22Rv1 (cell line): Measurements from ENCODE around the gene RSPH1.

Experiments used
- CTCF ChIP-seq: fragments of 450-650 bp; IDR thresholded peaks from 2 replicates; pipeline ENCODE4 v1.5.1; 2017; ENCODE audit warnings: mild to moderate bottlenecking
- ZFX ChIP-seq: fragments of 450-650 bp; IDR thresholded peaks from 2 replicates; pipeline ENCODE4 v1.6.1; 2017; ENCODE audit warnings: antibody characterized with exemption, borderline replicate concordance

DNA sequence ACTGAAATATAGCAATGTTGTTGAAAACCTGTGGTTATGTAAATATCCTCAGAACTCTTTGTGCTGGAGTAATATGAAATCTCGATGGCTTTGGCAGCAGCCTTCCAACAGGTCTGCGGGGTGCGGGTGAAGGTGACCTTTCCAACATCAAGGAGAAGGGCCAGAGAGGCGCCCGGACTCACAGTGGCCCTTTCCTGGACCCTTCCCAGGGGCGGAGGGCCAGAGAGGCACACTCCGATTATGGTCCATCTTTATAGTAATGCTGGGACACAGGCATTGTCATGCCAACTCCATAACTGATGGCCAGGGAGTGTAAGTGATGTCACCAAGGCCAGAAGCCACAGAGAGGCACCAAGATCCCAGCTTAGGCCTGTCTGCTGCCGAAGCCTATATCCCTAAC lies 35.7 kb upstream of the RSPH1 start:
- TF ChIP-seq CTCF (no peak), ZFX (no peak)
